ENCODE measurements around the gene SEMA3G. TPM values are rescaled to one million over a fixed set of nuclear protein-coding genes. Genes with fewer than 3 reads are reported as not detected.

The SEMA3G gene
- total and polyA plus RNA-seq, 2 experiments from 2014 or later = 3.4 to 13.6 TPM

DNA sequence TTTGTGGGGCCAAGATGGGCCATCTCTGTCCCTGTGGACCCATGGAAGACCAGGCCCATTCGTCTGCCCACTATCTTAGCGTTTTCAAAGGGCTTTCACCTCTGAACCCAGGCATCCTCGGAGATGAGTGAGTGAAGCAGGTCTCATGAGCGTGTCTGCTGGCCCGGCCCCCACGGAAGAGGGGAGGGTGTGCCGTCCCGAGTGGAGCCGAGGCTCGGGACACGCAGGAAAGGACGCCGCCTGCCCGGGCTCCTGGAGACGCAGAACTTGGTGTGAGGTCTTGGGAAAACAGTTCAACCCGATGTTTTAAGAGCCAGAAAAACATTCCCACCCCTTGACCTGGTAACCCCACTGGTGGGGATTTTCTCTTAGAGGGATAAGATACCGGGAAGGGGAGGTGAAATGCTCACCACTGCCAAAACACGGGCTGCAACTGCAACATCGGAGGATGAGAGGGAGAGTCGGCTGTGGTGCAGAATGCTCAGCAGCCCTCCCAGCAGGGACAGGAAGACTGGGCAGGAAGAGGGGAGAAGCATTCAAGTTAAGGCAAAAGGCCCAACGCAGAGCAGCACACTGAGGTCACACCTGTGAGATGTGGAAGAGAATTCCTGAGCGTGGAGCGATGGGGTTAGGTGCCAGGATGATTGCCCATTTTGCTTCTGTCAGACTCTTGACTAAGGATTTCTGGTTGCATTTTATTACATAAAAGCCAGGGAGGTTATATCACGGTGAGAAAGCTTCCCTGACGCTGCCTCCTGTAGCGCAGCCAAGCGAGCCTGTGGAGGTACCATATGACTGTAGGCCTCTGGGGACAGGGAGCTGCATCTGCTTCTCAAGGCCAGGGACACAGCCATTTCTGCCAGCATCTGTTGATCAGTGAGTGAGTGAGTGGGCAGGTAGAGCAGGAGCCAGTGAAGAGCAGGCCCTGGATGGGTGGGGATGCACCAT lies 36.1 kb upstream of the SEMA3G start:
- H3K27ac ChIP-seq = peak overlapping the region; percentile 91
- H3K4me3 ChIP-seq = no peak overlapping the region
- H3K4me1 ChIP-seq (ENCODE audit: low read depth) = peaks cover 26% of the 10 kb centered on the region
- no peak for DNase-seq (ENCODE audit: low read depth in 1 of 2, low spot score in 1 of 2)
- TF ChIP-seq, protein P1, sequence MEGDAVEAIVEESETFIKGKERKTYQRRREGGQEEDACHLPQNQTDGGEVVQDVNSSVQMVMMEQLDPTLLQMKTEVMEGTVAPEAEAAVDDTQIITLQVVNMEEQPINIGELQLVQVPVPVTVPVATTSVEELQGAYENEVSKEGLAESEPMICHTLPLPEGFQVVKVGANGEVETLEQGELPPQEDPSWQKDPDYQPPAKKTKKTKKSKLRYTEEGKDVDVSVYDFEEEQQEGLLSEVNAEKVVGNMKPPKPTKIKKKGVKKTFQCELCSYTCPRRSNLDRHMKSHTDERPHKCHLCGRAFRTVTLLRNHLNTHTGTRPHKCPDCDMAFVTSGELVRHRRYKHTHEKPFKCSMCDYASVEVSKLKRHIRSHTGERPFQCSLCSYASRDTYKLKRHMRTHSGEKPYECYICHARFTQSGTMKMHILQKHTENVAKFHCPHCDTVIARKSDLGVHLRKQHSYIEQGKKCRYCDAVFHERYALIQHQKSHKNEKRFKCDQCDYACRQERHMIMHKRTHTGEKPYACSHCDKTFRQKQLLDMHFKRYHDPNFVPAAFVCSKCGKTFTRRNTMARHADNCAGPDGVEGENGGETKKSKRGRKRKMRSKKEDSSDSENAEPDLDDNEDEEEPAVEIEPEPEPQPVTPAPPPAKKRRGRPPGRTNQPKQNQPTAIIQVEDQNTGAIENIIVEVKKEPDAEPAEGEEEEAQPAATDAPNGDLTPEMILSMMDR (IDR thresholded peaks at IDR 0.05; ENCODE audit: low read depth, low read length) = no peak
- no peaks in the 10 kb centered on the region for H3K27me3 ChIP-seq
- peaks cover 61% of the 10 kb centered on the region for H3K36me3 ChIP-seq
- no peaks in the 10 kb centered on the region for H3K9me3 ChIP-seq (ENCODE audit: low read depth)

DNA sequence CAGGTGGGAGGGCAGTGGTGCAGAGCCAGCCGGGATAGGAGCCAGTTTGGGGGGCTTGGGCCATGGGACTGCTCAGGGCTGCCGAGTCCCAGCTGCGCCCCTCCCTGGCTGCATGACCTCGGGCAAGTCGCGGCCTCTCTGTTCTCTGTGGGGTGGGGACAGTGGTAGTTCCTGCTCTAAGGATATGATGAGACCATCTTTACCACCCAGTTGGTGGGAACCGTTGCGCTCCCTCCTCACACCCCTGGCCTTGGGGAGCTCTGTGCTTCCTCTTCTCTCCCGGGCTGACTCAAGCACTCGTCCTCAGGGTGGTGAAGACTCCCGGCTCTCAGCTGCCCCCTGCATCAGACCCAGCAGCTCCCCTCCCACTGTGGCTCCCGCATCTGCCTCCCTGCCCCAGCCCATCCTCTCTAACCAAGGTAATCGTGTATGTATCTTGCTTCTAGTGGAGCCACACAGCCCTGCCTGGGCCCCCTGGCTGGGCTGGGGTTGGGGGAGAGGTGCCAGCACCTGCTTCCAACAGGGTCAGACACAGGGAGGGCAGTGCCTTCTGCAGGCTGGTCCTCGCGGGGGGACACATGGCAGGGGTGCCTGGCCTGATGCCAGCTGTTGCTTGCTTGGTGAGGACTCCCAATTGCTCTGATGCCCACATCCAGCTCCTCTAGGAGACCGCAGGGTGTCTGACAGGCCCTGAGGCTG lies 35.1 kb upstream of the SEMA3G start:
- H3K27me3 ChIP-seq = no peaks in the 10 kb centered on the region
- H3K9me3 ChIP-seq (ENCODE audit: low read depth) = no peaks in the 10 kb centered on the region
- H3K36me3 ChIP-seq = peaks cover 71% of the 10 kb centered on the region
- peaks cover 24% of the 10 kb centered on the region for H3K4me1 ChIP-seq (ENCODE audit: low read depth)
- H3K4me3 ChIP-seq = no peak overlapping the region
- no peak overlapping the region for H3K27ac ChIP-seq
- TF ChIP-seq, protein P1 (IDR thresholded peaks at IDR 0.05; ENCODE audit: low read depth, low read length) = no peak
- DNase-seq (ENCODE audit: low read depth in 1 of 2, low spot score in 1 of 2) = no peak

DNA sequence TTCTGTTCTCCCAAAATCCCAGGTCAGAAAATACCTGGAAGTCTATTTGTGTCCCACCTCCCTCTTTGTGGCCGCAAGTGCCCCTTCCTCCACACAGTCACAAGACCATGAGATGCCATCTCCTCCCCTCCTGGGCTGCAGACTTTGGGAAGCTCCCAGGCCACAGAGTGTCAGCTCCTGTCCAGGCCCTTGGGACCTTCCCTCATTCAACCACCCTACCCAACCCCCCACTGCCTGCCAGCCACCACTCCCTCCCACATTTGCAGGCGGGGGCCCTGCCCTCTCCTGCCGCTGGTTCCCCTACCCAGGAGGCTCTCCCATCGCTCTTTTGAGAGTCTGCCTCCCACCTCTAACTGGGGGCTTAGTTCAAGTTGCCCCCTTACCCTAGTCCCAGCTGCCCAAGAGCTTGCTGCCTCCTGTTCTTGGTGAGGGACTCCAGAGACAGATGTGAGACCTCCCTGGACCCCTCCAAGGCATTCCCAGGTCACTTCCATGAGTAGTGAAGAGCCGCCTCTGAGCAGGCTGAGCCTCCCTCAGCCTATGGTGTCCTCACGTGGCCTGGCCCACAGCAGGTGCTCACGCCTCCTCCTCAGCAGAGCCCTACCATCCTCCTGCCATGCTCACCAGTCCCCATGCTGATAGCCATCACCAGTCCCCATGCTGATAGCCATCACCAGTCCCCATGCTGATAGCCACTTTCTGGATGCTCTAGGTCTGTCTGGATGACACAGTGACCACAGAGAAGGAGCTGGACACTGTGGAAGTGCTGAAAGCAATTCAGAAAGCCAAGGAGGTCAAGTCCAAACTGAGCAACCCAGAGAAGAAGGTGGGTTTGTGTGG lies 34.4 kb upstream of the SEMA3G start:
- Histone ChIP-seq H3K27ac (no peak overlapping the region), H3K4me3 (no peak overlapping the region), H3K27me3 (no peaks in the 10 kb centered on the region), H3K36me3 (peaks cover 78% of the 10 kb centered on the region), H3K9me3 (ENCODE audit: low read depth) (no peaks in the 10 kb centered on the region), H3K4me1 (ENCODE audit: low read depth) (peaks cover 16% of the 10 kb centered on the region)
- DNase-seq (ENCODE audit: low read depth in 1 of 2, low spot score in 1 of 2) = no peak
- TF ChIP-seq, protein P1 (IDR thresholded peaks at IDR 0.05; ENCODE audit: low read depth, low read length) = no peak

DNA sequence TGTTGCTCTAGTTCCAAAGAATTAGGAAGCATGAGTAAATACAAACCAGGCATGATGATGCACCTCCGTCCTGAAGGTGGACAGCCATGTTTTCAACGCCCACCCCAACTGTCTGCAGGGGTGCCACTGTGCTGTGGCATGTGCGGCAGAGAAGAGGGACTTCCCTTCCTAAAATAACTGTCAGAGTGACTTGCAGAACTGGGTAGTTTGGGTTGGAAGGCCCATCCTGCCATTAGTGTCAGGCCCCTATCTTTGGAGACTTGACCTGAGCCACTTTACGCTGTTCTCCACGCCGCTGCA lies 32.8 kb upstream of the SEMA3G start:
- TF ChIP-seq, protein P1 (IDR thresholded peaks at IDR 0.05; ENCODE audit: low read depth, low read length) = no peak
- no peaks in the 10 kb centered on the region for H3K9me3 ChIP-seq (ENCODE audit: low read depth)
- H3K27me3 ChIP-seq = no peaks in the 10 kb centered on the region
- H3K27ac ChIP-seq = no peak overlapping the region
- peaks cover under 1% of the 10 kb centered on the region for H3K4me1 ChIP-seq (ENCODE audit: low read depth)
- DNase-seq (ENCODE audit: low read depth in 1 of 2, low spot score in 1 of 2) = no peak
- no peak overlapping the region for H3K4me3 ChIP-seq
- peaks cover 91% of the 10 kb centered on the region for H3K36me3 ChIP-seq

DNA sequence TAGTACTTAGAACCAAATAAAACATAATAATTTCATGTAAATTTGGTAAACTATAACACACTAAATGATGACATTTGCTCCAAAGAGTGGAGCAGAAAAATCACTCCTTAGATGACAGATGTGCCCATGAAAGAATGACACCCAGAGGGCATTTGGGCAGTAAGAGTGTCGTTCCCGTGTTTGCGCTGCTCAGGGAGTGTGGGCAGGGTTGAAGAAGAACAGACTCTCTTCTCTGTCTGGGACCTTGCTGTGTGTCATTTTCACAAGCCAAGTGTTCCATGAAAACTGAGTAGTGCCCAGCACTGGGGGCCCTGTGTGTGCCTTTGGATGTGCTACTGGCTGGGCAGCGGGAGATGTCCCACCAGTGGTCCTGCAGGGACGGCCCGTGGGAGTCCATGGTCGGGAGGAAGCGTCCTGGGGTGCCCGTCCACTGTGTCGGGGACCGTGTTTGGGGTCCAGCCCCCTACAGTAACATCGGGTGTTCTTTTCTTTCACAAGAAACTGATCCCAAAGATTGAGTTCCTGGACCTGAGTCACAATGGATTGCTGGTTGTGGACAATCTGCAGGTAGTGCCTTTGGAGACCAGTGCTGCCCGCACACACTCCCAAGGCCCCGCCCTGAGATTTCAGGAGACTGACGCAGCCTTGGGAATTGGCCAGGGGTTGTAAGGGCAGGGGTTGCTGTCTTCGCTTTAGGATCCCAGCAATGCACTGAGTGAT lies 32.3 kb upstream of the SEMA3G start:
- TF ChIP-seq, protein P1 (IDR thresholded peaks at IDR 0.05; ENCODE audit: low read depth, low read length) = no peak
- no peaks in the 10 kb centered on the region for H3K9me3 ChIP-seq (ENCODE audit: low read depth)
- no peak overlapping the region for H3K27ac ChIP-seq
- H3K36me3 ChIP-seq = peaks cover 91% of the 10 kb centered on the region
- H3K27me3 ChIP-seq = no peaks in the 10 kb centered on the region
- no peak overlapping the region for H3K4me3 ChIP-seq
- no peaks in the 10 kb centered on the region for H3K4me1 ChIP-seq (ENCODE audit: low read depth)
- DNase-seq (ENCODE audit: low read depth in 1 of 2, low spot score in 1 of 2) = no peak

Data from cardiac muscle cell (in vitro differentiated cells and primary cell).